ENCODE data around the gene NPHP4. TPM values are rescaled to one million over a fixed set of nuclear protein-coding genes. Genes with fewer than 3 reads are reported as not detected.

Gene NPHP4
- total RNA-seq, 1 donor from 2014 or later, result 11.3 TPM

- DNase-seq (ENCODE audit: extremely low spot score in 2 of 2), result peak in 1 of 2 donors; percentile 60
Measured at GRCh38 chr1:5917281-5917590, 75.0 kb downstream of the NPHP4 start.

GRCh38 chr1:5916572-5917280 is 75.5 kb downstream of the NPHP4 start:
- intact Hi-C loops (cut with DNase I), result no loop called here
- no peak overlapping the region for H3K27ac ChIP-seq
- H3K9me3 ChIP-seq, result no peaks in the 10 kb centered on the region
- H3K27me3 ChIP-seq, result no peaks in the 10 kb centered on the region
- H3K36me3 ChIP-seq, result no peaks in the 10 kb centered on the region
- TF ChIP-seq POLR2AphosphoS5 (IDR thresholded peaks at IDR 0.05; ENCODE audit: insufficient read depth in 1 of 2, low read depth in 1 of 2) (no peak), POLR2A (IDR thresholded peaks at IDR 0.05) (no peak)
- TF ChIP-seq, protein P1, sequence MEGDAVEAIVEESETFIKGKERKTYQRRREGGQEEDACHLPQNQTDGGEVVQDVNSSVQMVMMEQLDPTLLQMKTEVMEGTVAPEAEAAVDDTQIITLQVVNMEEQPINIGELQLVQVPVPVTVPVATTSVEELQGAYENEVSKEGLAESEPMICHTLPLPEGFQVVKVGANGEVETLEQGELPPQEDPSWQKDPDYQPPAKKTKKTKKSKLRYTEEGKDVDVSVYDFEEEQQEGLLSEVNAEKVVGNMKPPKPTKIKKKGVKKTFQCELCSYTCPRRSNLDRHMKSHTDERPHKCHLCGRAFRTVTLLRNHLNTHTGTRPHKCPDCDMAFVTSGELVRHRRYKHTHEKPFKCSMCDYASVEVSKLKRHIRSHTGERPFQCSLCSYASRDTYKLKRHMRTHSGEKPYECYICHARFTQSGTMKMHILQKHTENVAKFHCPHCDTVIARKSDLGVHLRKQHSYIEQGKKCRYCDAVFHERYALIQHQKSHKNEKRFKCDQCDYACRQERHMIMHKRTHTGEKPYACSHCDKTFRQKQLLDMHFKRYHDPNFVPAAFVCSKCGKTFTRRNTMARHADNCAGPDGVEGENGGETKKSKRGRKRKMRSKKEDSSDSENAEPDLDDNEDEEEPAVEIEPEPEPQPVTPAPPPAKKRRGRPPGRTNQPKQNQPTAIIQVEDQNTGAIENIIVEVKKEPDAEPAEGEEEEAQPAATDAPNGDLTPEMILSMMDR (IDR thresholded peaks at IDR 0.05), result no peak
- peak in 1 of 2 donors; percentile 64 for DNase-seq (ENCODE audit: extremely low spot score in 2 of 2)
- no peaks in the 10 kb centered on the region for H3K4me1 ChIP-seq
- H3K4me3 ChIP-seq, result no peak overlapping the region

More at GRCh38 chr1:5917281-5917590, 75.0 kb downstream of the NPHP4 start:
- no peaks in the 10 kb centered on the region for H3K36me3 ChIP-seq
- H3K9me3 ChIP-seq, result no peaks in the 10 kb centered on the region
- no peaks in the 10 kb centered on the region for H3K4me1 ChIP-seq
- no peaks in the 10 kb centered on the region for H3K27me3 ChIP-seq
- intact Hi-C loops (cut with DNase I), result no loop called here
- no peak overlapping the region for H3K4me3 ChIP-seq
- TF ChIP-seq, protein P1 (IDR thresholded peaks at IDR 0.05), result no peak
- no peak for TF ChIP-seq POLR2A (IDR thresholded peaks at IDR 0.05)
- no peak for TF ChIP-seq POLR2AphosphoS5 (IDR thresholded peaks at IDR 0.05; ENCODE audit: insufficient read depth in 1 of 2, low read depth in 1 of 2)
- H3K27ac ChIP-seq, result no peak overlapping the region

- H3K4me3 ChIP-seq, result no peak overlapping the region
- DNase-seq (ENCODE audit: extremely low spot score in 2 of 2), result peak; percentile 19 to 62
- no peaks in the 10 kb centered on the region for H3K36me3 ChIP-seq
- H3K27me3 ChIP-seq, result no peaks in the 10 kb centered on the region
- intact Hi-C loops (cut with DNase I), result no loop called here
- TF ChIP-seq POLR2A (IDR thresholded peaks at IDR 0.05), result no peak
- TF ChIP-seq, protein P1 (IDR thresholded peaks at IDR 0.05), result peak in 2 of 3 experiments; percentile 36 to 44
- H3K4me1 ChIP-seq, result no peaks in the 10 kb centered on the region
- no peak overlapping the region for H3K27ac ChIP-seq
- H3K9me3 ChIP-seq, result no peaks in the 10 kb centered on the region
Measured at GRCh38 chr1:5915587-5916571, 76.3 kb downstream of the NPHP4 start.

DNA sequence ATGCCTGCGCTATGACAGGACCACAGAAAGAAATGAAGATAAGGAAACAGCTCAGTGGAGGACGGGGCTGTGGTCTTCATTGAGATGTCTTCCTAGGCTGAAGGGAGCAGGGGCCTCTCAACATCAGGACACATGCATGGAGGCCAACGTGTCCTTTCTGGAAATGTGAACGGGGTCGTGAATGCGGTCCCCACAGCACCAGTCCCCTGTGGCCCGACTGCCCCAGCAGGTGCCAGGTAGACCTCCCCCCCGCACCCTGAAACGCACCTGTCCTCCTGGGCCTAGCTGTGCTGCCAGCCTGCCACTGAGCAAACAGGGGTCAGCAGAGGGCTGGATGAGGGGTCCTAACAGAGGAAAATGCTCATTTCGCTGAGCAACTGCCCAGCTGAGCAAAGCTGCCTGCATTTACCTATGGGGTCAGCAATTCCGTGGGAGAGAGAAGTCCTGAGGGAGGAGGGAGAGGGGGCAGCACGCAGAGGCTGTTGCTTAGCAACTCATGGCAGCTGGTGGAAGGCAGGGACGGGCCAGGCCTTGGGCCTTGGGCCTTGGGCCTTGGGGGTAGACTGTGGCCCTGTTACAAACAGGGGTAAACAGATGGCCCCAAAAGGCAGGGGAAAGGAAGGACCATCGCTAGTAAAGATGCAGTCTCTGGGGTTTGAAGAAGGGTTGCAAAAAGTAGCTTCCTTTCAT is 77.4 kb downstream of the NPHP4 start:
- no peaks in the 10 kb centered on the region for H3K9me3 ChIP-seq
- DNase-seq (ENCODE audit: extremely low spot score in 2 of 2), result peak in 1 of 2 donors; percentile 91
- TF ChIP-seq POLR2A (IDR thresholded peaks at IDR 0.05), result no peak
- TF ChIP-seq, protein P1 (IDR thresholded peaks at IDR 0.05), result no peak
- no peak for TF ChIP-seq POLR2AphosphoS5 (IDR thresholded peaks at IDR 0.05; ENCODE audit: insufficient read depth in 1 of 2, low read depth in 1 of 2)
- H3K4me1 ChIP-seq, result no peaks in the 10 kb centered on the region
- no peaks in the 10 kb centered on the region for H3K27me3 ChIP-seq
- intact Hi-C loops (cut with DNase I), result no loop called here
- H3K36me3 ChIP-seq, result no peaks in the 10 kb centered on the region
- H3K27ac ChIP-seq, result no peak overlapping the region
- no peak overlapping the region for H3K4me3 ChIP-seq
